H1 (cell line): ENCODE data around the gene GSAP. TPM values are rescaled to one million over a fixed set of nuclear protein-coding genes. Genes with fewer than 3 reads are reported as not detected.

Source experiments
- CTCF ChIA-PET: fragments of 300-600 bp; sonication (Branson Sonifier 250); formaldehyde crosslinking; loops from one replicate; lab custom pipeline; 2021; ENCODE audit not compliant: partially characterized antibody; lab: Charles Lee
- POLR2A ChIA-PET: fragments of 300-600 bp; sonication (Branson Sonifier 250); formaldehyde crosslinking; loops from one replicate; lab custom pipeline; 2021; ENCODE audit warnings: inconsistent platforms; ENCODE audit not compliant: partially characterized antibody; lab: Charles Lee
- DNase-seq, 2 experiments: peaks; one replicate each; pipeline versions ENCODE4 v3.0.0 to v3.0.0-alpha.2; 2010 to 2022; ENCODE audit warnings: low spot score in 2 of 2, low read depth in 1 of 2, mixed read lengths in 1 of 2
- FAIRE-seq: peaks from 2 replicates; lab custom pipeline; 2011; peaks lifted over from hg19 to GRCh38; lab: Jason Lieb, UNC
- H2AFZ ChIP-seq: 2 replicates; pipeline ENCODE4 v1.8.1; 2012; ENCODE audit warnings: low read length, inconsistent platforms
- H2AK5ac ChIP-seq: 2 replicates; pipeline ENCODE4 v1.6.1; 2013; ENCODE audit warnings: low read depth, low read length
- H2BK120ac ChIP-seq: replicated peaks from 2 replicates; pipeline ENCODE3; 2013; ENCODE audit warnings: low read depth, low read length, inconsistent platforms
- H2BK12ac ChIP-seq: 2 replicates; pipeline ENCODE4 v1.6.1; 2013; ENCODE audit warnings: low read depth, low read length
- H2BK15ac ChIP-seq: 2 replicates; pipeline ENCODE4 v1.6.1; 2013; ENCODE audit warnings: low read length
- H2BK20ac ChIP-seq: 2 replicates; pipeline ENCODE4 v1.6.1; 2013; ENCODE audit warnings: low read length
- H2BK5ac ChIP-seq: 2 replicates; pipeline ENCODE4 v1.6.1; 2013; ENCODE audit warnings: low read depth, low read length
- H3K14ac ChIP-seq: 2 replicates; pipeline ENCODE4 v1.6.1; 2013; ENCODE audit warnings: inconsistent platforms; ENCODE audit not compliant: insufficient read length
- H3K18ac ChIP-seq: 2 replicates; pipeline ENCODE4 v1.6.1; 2013; ENCODE audit warnings: low read length; ENCODE audit errors: extremely low read depth
- H3K23ac ChIP-seq: 2 replicates; pipeline ENCODE4 v1.6.1; 2013; ENCODE audit warnings: inconsistent platforms; ENCODE audit not compliant: insufficient read length
- H3K23me2 ChIP-seq: 2 replicates; pipeline ENCODE4 v1.6.1; 2013; ENCODE audit warnings: low read depth, low read length
- H3K27ac ChIP-seq: 2 replicates; pipeline ENCODE4 v1.6.1; 2011; ENCODE audit warnings: low read depth, low read length, inconsistent platforms
- H3K27me3 ChIP-seq, 4 experiments: replicated peaks in 1 of 4; 1 replicate in 1 of 4; 2 replicates in 3 of 4; pipeline versions ENCODE4 v1.6.1 to v1.8.1; 2011 to 2013; ENCODE audit warnings: low read length in 3 of 4, mild to moderate bottlenecking in 3 of 4, inconsistent platforms in 2 of 4, mixed read lengths in 2 of 4, moderate library complexity in 1 of 4; ENCODE audit not compliant: control insufficient read depth in 3 of 4, insufficient read depth in 3 of 4; ENCODE audit errors: extremely low read depth in 1 of 4
- H3K36me3 ChIP-seq, 4 experiments: 2 replicates each; pipeline versions ENCODE4 v1.6.1 to v1.8.1; 2011 to 2013; ENCODE audit warnings: mild to moderate bottlenecking in 4 of 4, low read length in 3 of 4, moderate library complexity in 2 of 4, control low read depth in 1 of 4, inconsistent platforms in 1 of 4; ENCODE audit not compliant: insufficient read depth in 4 of 4, control insufficient read depth in 2 of 4
- H3K4ac ChIP-seq: replicated peaks from 2 replicates; pipeline ENCODE3; 2013; ENCODE audit warnings: low read length, low read depth, mixed read lengths, inconsistent platforms; ENCODE audit not compliant: insufficient read length
- H3K4me1 ChIP-seq, 4 experiments: replicated peaks in 1 of 4; 1 replicate in 1 of 4; 2 replicates in 3 of 4; pipeline versions ENCODE4 v1.6.1 to v1.8.1; 2011 to 2013; ENCODE audit warnings: low read length in 3 of 4, inconsistent platforms in 2 of 4, mixed read lengths in 1 of 4; ENCODE audit not compliant: insufficient read depth in 4 of 4, control insufficient read depth in 3 of 4
- H3K4me2 ChIP-seq, 2 experiments: 2 replicates each; pipeline versions ENCODE4 v1.6.1 to v1.8.1; 2011 to 2013; ENCODE audit warnings: low read depth in 2 of 2, low read length in 2 of 2, control low read depth in 1 of 2, inconsistent platforms in 1 of 2, mild to moderate bottlenecking in 1 of 2; ENCODE audit not compliant: insufficient read depth in 1 of 2
- H3K4me3 ChIP-seq, 4 experiments: fragments of 200-600, 300-600 bp in 1 of 4; sonication (generic), shearing (Covaris generic), sonication (Bioruptor Twin) in 1 of 4; 2 replicates each; pipeline versions ENCODE4 v1.5.1 to v1.8.1; 2011 to 2016; ENCODE audit warnings: low read length in 4 of 4, low read depth in 3 of 4, control low read depth in 2 of 4, inconsistent platforms in 2 of 4, mild to moderate bottlenecking in 2 of 4, mixed read lengths in 1 of 4, moderate library complexity in 1 of 4; ENCODE audit not compliant: insufficient read depth in 2 of 4; ENCODE audit errors: extremely low read depth in 1 of 4
- H3K56ac ChIP-seq: replicated peaks from 2 replicates; pipeline ENCODE3; 2013; ENCODE audit warnings: low read depth, mild to moderate bottlenecking, mixed read lengths, low read length, inconsistent platforms; ENCODE audit not compliant: insufficient read length
- H3K79me1 ChIP-seq: 2 replicates; pipeline ENCODE4 v1.6.1; 2013; ENCODE audit warnings: low read depth, low read length, control low read depth
- H3K79me2 ChIP-seq, 2 experiments: 2 replicates each; pipeline versions ENCODE4 v1.6.1 to v1.8.1; 2012 to 2013; ENCODE audit warnings: low read length in 2 of 2, mild to moderate bottlenecking in 2 of 2, inconsistent platforms in 1 of 2; ENCODE audit not compliant: insufficient read depth in 2 of 2, control insufficient read depth in 1 of 2
- H3K9ac ChIP-seq, 4 experiments: replicated peaks in 1 of 4; 1 replicate in 1 of 4; 2 replicates in 3 of 4; pipeline versions ENCODE4 v1.6.1 to v1.8.1; 2011 to 2013; ENCODE audit warnings: low read depth in 3 of 4, low read length in 3 of 4, control low read depth in 2 of 4, mild to moderate bottlenecking in 2 of 4, moderate library complexity in 2 of 4, inconsistent platforms in 1 of 4; ENCODE audit errors: extremely low read depth in 1 of 4
- H3K9me3 ChIP-seq, 2 experiments: 2 replicates each; pipeline versions ENCODE4 v1.6.1 to v1.8.1; 2012 to 2013; ENCODE audit warnings: mild to moderate bottlenecking in 2 of 2, moderate library complexity in 2 of 2, control low read depth in 1 of 2, inconsistent platforms in 1 of 2, low read depth in 1 of 2, low read length in 1 of 2, mixed read lengths in 1 of 2; ENCODE audit not compliant: insufficient read depth in 2 of 2
- H4K20me1 ChIP-seq, 2 experiments: replicated peaks in 1 of 2; 2 replicates each; pipeline versions ENCODE3 to v1.8.1; 2011 to 2013; ENCODE audit warnings: inconsistent platforms in 2 of 2, low read length in 2 of 2, mild to moderate bottlenecking in 1 of 2; ENCODE audit not compliant: insufficient read depth in 2 of 2, control insufficient read depth in 1 of 2
- H4K5ac ChIP-seq: 2 replicates; pipeline ENCODE4 v1.6.1; 2013; ENCODE audit warnings: low read length, low read depth, mixed read lengths, inconsistent platforms; ENCODE audit not compliant: insufficient read length
- H4K8ac ChIP-seq: 2 replicates; pipeline ENCODE4 v1.8.0; 2013; ENCODE audit warnings: mild to moderate bottlenecking, moderate library complexity, low read length, inconsistent platforms; ENCODE audit not compliant: insufficient read depth; ENCODE audit errors: extremely low read depth
- H4K91ac ChIP-seq: replicated peaks from 2 replicates; pipeline ENCODE3; 2013; ENCODE audit warnings: low read length, mixed read lengths, inconsistent platforms; ENCODE audit not compliant: insufficient read length
- CREB1 ChIP-seq: IDR thresholded peaks from 2 replicates; pipeline ENCODE4 v1.6.1; 2012; ENCODE audit warnings: inconsistent platforms
- WGBS, 2 experiments: shearing (Covaris generic) in 1 of 2; methylation state at CpG; one replicate each; pipeline versions ENCODE4 v1.1.6 to v1.1.7; 2013 to 2015; ENCODE audit warnings: low lambda C conversion rate in 2 of 2, mixed read lengths in 2 of 2, inconsistent platforms in 1 of 2, low coverage in 1 of 2, missing lambda C conversion rate in 1 of 2; ENCODE audit not compliant: insufficient replicate concordance in 2 of 2, insufficient coverage in 1 of 2, insufficient read length in 1 of 2; ENCODE audit errors: extremely low coverage in 1 of 2, missing lambda C conversion rate in 1 of 2; 5-methylcytosine and 5-hydroxymethylcytosine counted together
- polyA plus RNA-seq, 7 experiments: library from polyadenylated mRNA; depleted of rRNA in 3 of 7; stranded (reverse) in 5 of 7; unstranded in 2 of 7; fragments of >200 nt in 5 of 7; fragments of 200-250 nt in 2 of 7; gene quantifications; 1 replicate in 5 of 7; 2 replicates in 1 of 7; 4 replicates in 1 of 7; pipeline versions ENCODE4 v1.2.1 to v1.2.3, GENCODE V29; 2011 to 2013; ENCODE audit warnings: missing spikeins in 2 of 7, mixed read lengths in 2 of 7
- total RNA-seq: library from RNA; stranded (reverse); fragmentation: NEBNext Ultra II Directional; extraction: Animal tissue kit (Norgen Biotek cat#: 25700); gene quantifications from 2 replicates; pipeline ENCODE4 v1.2.1, GENCODE V29; 2021

The GSAP gene
- total and polyA plus RNA-seq, 2 of the 8 experiments (the other 6 are each of a cell fraction or from before 2014, with no cell fraction given), result 0.93 to 2.1 TPM

GRCh38 chr7:77318019-77318418 is 98.1 kb downstream of the GSAP start:
- Histone ChIP-seq H3K9me3 (no peaks in the 10 kb centered on the region), H3K4ac (no peak overlapping the region), H2BK12ac (no peak overlapping the region), H3K23me2 (no peaks in the 10 kb centered on the region), H2BK120ac (no peak overlapping the region), H3K23ac (no peak overlapping the region), H2BK5ac (no peak overlapping the region), H3K4me2 (no peak overlapping the region), H3K4me1 (no peaks in the 10 kb centered on the region), H3K56ac (no peak overlapping the region), H4K20me1 (no peaks in the 10 kb centered on the region), H2AFZ (no peak overlapping the region), H4K91ac (no peak overlapping the region), H2BK20ac (no peak overlapping the region), H4K5ac (no peak overlapping the region), H3K79me2 (no peaks in the 10 kb centered on the region), H3K79me1 (no peaks in the 10 kb centered on the region), H3K27ac (no peak overlapping the region), H3K14ac (no peak overlapping the region), H3K9ac (no peak overlapping the region), H2BK15ac (no peak overlapping the region), H4K8ac (no peak overlapping the region), H3K27me3 (no peaks in the 10 kb centered on the region), H3K18ac (no peak overlapping the region), H2AK5ac (no peak overlapping the region), H3K36me3 (no peaks in the 10 kb centered on the region), H3K4me3 (no peak overlapping the region)
- ChIA-PET CTCF (interaction anchor here (1.0 kb wide), 1 partner anchor 71 kb away, joined by 3 read pairs; no protein-coding TSS in a partner anchor), POLR2A (no interaction called here)
- 92% methylated on average over 1 of the region's 1 CpG; no CpG with 5 or more reads in 1 of the 2 experiments for WGBS, 2 experiments
- DNase-seq, result no peak
- FAIRE-seq, result no peak
- no peak for TF ChIP-seq CREB1
